Measurements from ENCODE around the gene TAAR6.

- TF ChIP-seq CTCF (conservative IDR thresholded peaks at IDR 0.05 in 1 of 2, IDR thresholded peaks at IDR 0.05 in 1 of 2; ENCODE audit: low read depth in 1 of 2, low read length in 2 of 2) (no peak), EZH2 (IDR thresholded peaks at IDR 0.05; ENCODE audit: low read length, missing control alignments) (no peak)
Measured at GRCh38 chr6:132604635-132605152, 34.6 kb downstream of the TAAR6 start.

All from fibroblast of lung (primary cell).